Thyroid gland (tissue), 4 donors: ENCODE measurements around the gene DTL. TPM values are rescaled to one million over a fixed set of nuclear protein-coding genes. Genes with fewer than 3 reads are reported as not detected.

Source experiments
- DNase-seq, 2 donors: peaks; one replicate each; pipeline ENCODE4 v3.0.0-alpha.2; 2019
- H3K27ac ChIP-seq, 3 donors: fragments of 200-600 bp; sonication (generic); 1 replicate in 2 of 3; 2 replicates in 1 of 3; pipeline ENCODE4 v1.5.1; 2016 to 2019; ENCODE audit warnings: mild to moderate bottlenecking in 1 of 3, moderate library complexity in 1 of 3
- H3K27me3 ChIP-seq: fragments of 200-600 bp; sonication (generic); one replicate; pipeline ENCODE4 v1.5.1; 2019
- H3K36me3 ChIP-seq, 2 donors: fragments of 200-600 bp; sonication (generic); one replicate each; pipeline ENCODE4 v1.5.1; 2016 to 2019
- H3K4me1 ChIP-seq, 2 donors: fragments of 200-600 bp; sonication (generic); one replicate each; pipeline ENCODE4 v1.5.1; 2017 to 2019
- H3K4me3 ChIP-seq, 3 donors: fragments of 200-600 bp; sonication (generic); replicated peaks in 1 of 3; 1 replicate in 2 of 3; 2 replicates in 1 of 3; pipeline ENCODE4 v1.5.1; 2016; ENCODE audit warnings: mild to moderate bottlenecking in 1 of 3
- H3K9me3 ChIP-seq: fragments of 200-600 bp; sonication (generic); one replicate; pipeline ENCODE4 v1.5.1; 2017
- POLR2A ChIP-seq, 2 donors: fragments of 450-650 bp; IDR thresholded peaks; one replicate each; pipeline ENCODE4 v1.6.1; 2017; ENCODE audit warnings: antibody characterized with exemption in 2 of 2, mild to moderate bottlenecking in 2 of 2, moderate library complexity in 1 of 2
- WGBS, 2 donors: methylation state at CpG; one replicate each; pipeline ENCODE4 v1.1.5; 2017; 5-methylcytosine and 5-hydroxymethylcytosine counted together
- intact Hi-C: fragments of 100-400 bp; cut with DNase I; formaldehyde crosslinking; loops from one replicate; pipeline ENCODE4 v1.15.1; 2023
- total RNA-seq, 4 donors: library from RNA; depleted of rRNA; stranded (reverse); fragments of >200 nt; gene quantifications; one replicate each; pipeline ENCODE4 v1.2.3, GENCODE V29; 2016
- TF ChIP-seq, protein P1 (sequence below), 6 experiments: fragments of 200-600 bp in 3 of 6; fragments of 450-650 bp in 3 of 6; sonication (generic) in 3 of 6; IDR thresholded peaks; one replicate each; pipeline ENCODE4 v1.5.1; 2016 to 2019; ENCODE audit warnings: antibody characterized with exemption in 6 of 6, mild to moderate bottlenecking in 2 of 6, inconsistent platforms in 1 of 6, moderate library complexity in 1 of 6

DTL gene
- total RNA-seq, 4 donors from 2014 or later = 1.2 to 3.9 (median 2.1) TPM

DNA sequence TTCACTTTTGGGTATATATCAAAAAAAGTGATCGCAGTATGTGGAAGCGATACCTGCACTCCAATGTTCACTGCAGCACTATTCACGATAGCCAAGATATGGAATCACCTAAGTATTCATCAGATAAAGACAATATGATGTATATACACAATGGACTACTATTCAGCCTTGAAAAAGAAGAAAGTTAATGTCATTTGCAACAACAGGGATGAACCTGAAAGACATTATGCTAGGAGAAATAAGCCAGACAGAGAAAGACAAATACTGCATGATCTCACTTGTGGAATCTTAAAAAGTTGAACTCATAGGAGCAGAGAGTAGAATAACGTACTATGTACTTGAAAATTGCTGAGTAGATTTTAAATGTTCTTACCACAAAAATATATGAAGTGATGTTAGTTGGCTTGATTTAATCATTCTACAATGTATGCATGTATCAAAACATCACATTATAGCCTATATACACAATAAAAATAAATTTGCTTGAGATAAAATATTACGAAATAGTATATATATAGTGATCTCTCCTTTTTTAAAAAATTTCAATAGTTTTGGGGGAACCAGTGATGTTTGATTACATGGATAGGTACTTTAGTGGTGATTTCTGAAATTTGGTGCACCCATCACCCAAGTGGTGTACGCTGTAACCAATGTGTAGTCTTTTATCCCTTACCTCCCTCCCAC lies 56.0 kb downstream of the DTL start:
- Histone ChIP-seq H3K4me3 (no peak overlapping the region), H3K4me1 (peaks cover 14 to 22% of the 10 kb centered on the region in 2 donors), H3K27me3 (no peaks in the 10 kb centered on the region), H3K36me3 (no peaks in the 10 kb centered on the region), H3K9me3 (no peaks in the 10 kb centered on the region), H3K27ac (no peak overlapping the region)
- no peak for TF ChIP-seq POLR2A (IDR thresholded peaks at IDR 0.05)
- TF ChIP-seq, protein P1, sequence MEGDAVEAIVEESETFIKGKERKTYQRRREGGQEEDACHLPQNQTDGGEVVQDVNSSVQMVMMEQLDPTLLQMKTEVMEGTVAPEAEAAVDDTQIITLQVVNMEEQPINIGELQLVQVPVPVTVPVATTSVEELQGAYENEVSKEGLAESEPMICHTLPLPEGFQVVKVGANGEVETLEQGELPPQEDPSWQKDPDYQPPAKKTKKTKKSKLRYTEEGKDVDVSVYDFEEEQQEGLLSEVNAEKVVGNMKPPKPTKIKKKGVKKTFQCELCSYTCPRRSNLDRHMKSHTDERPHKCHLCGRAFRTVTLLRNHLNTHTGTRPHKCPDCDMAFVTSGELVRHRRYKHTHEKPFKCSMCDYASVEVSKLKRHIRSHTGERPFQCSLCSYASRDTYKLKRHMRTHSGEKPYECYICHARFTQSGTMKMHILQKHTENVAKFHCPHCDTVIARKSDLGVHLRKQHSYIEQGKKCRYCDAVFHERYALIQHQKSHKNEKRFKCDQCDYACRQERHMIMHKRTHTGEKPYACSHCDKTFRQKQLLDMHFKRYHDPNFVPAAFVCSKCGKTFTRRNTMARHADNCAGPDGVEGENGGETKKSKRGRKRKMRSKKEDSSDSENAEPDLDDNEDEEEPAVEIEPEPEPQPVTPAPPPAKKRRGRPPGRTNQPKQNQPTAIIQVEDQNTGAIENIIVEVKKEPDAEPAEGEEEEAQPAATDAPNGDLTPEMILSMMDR (IDR thresholded peaks at IDR 0.05) = no peak
- no peak for DNase-seq
- 79 to 82% methylated on average over 6 of the region's 6 CpGs for WGBS, 2 donors
- intact Hi-C loops = no loop called here

DNA sequence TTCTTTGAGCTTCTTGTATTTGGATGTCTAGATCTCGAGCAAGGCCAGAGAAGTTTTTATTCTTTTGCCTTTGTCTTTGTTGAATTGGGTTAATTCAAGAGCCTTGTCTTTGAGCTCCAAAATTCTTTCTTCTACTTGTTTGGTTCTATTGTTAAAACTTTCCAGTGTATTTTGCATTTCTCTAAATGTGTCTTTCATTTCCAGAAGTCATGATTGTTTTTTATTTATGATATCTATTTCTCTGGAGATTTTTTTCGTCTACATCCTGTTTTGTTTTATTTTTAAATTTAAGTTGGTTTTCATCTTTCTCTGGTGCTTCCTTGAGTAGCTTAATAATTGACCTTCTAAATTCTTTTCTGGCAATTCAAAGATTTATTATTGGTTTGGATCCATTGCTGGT lies 61.8 kb downstream of the DTL start:
- H3K9me3 ChIP-seq = no peaks in the 10 kb centered on the region
- no peak for DNase-seq
- 89 to 96% methylated on average over 2 of the region's 2 CpGs for WGBS, 2 donors
- H3K36me3 ChIP-seq = no peaks in the 10 kb centered on the region
- intact Hi-C loops = no loop called here
- no peak overlapping the region for H3K27ac ChIP-seq
- no peaks in the 10 kb centered on the region for H3K27me3 ChIP-seq
- H3K4me3 ChIP-seq = no peak overlapping the region
- H3K4me1 ChIP-seq = no peaks in the 10 kb centered on the region
- TF ChIP-seq, protein P1 (IDR thresholded peaks at IDR 0.05) = no peak
- no peak for TF ChIP-seq POLR2A (IDR thresholded peaks at IDR 0.05)

DNA sequence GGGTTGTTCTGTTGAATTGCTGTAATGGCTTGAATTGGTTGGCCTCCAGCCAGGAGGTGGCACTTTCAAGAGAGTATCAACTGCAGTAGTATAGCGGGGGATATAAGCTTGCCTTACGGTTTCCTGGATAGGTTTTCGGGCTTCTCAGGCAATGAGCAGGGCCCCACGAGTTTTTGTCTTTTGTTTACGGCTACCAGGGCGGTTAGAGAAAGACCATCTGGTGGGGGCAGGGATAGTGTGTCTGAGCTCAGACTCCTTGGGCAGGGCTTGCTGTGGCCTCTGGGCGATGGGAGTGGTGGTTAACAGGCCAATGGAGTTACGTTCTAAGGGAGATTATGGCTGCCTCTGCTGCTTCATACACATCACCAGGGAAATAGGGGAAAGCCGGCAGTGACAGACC lies 62.8 kb downstream of the DTL start:
- TF ChIP-seq POLR2A (IDR thresholded peaks at IDR 0.05) = no peak
- TF ChIP-seq, protein P1 (IDR thresholded peaks at IDR 0.05) = no peak
- 85 to 88% methylated on average over 9 of the region's 9 CpGs for WGBS, 2 donors
- no peaks in the 10 kb centered on the region for H3K4me1 ChIP-seq
- H3K27me3 ChIP-seq = no peaks in the 10 kb centered on the region
- H3K4me3 ChIP-seq = no peak overlapping the region
- intact Hi-C loops = no loop called here
- H3K27ac ChIP-seq = no peak overlapping the region
- DNase-seq = peak; percentile 12 to 21
- no peaks in the 10 kb centered on the region for H3K36me3 ChIP-seq
- H3K9me3 ChIP-seq = no peaks in the 10 kb centered on the region

DNA sequence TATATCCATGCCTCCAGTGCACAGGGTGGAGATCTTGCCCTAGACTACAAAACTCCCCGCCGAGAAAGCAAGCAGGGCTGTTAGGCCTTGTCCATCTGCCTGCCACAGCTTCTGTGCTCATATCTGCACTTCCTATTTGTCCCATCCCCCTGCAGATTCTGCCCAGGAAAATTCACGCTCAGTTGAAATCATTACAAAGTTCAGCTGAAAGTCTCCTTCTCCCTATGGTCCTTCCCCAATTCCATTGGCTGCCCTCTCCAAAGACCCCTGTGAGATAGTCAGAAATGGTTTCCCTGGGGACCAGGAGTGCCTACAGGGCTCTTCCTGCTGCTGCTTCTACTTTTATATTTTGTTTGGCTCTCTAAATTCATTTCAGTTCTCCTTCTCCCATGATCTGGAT lies 63.2 kb downstream of the DTL start:
- H3K4me1 ChIP-seq = no peaks in the 10 kb centered on the region
- 85 to 97% methylated on average over 3 of the region's 3 CpGs for WGBS, 2 donors
- DNase-seq = no peak
- no peak overlapping the region for H3K4me3 ChIP-seq
- H3K9me3 ChIP-seq = no peaks in the 10 kb centered on the region
- TF ChIP-seq, protein P1 (IDR thresholded peaks at IDR 0.05) = no peak
- no peak for TF ChIP-seq POLR2A (IDR thresholded peaks at IDR 0.05)
- no peaks in the 10 kb centered on the region for H3K36me3 ChIP-seq
- H3K27me3 ChIP-seq = no peaks in the 10 kb centered on the region
- H3K27ac ChIP-seq = no peak overlapping the region
- intact Hi-C loops = no loop called here

DNA sequence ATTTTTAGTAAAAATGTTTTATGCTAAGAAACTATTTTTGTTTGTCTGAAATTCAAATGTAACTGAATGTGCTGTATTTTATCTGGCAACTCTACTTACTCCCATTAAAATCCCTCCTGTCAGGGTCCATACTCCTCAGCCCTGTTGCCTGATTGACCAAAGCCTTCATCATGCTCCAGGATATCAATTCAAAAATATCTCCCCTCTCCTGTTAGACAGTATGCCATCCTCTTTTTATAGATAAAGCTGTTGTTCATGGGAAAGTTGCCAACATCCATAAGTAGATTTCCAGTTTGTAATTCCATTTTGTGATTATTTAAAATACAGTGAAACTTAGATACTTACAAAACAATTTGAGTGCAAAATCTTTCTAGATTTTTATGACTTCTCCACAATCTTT lies 65.7 kb downstream of the DTL start:
- intact Hi-C loops = no loop called here
- no peak overlapping the region for H3K27ac ChIP-seq
- H3K36me3 ChIP-seq = no peaks in the 10 kb centered on the region

More for the DNA sequence above, 65.7 kb downstream of the DTL start:
- no peaks in the 10 kb centered on the region for H3K27me3 ChIP-seq
- H3K9me3 ChIP-seq = no peaks in the 10 kb centered on the region
- H3K4me1 ChIP-seq = peaks cover 10 to 13% of the 10 kb centered on the region in 2 donors
- no peak for DNase-seq
- no peak for TF ChIP-seq POLR2A (IDR thresholded peaks at IDR 0.05)
- TF ChIP-seq, protein P1 (IDR thresholded peaks at IDR 0.05) = no peak
- H3K4me3 ChIP-seq = no peak overlapping the region
